A673 (cell line): ENCODE results near the gene GLI3. TPM values are rescaled to one million over a fixed set of nuclear protein-coding genes. Genes with fewer than 3 reads are reported as not detected.

Experiments used
- BruUV-seq: library from RNA; stranded (reverse); fragments of 400-500 nt; replicated peaks from 2 replicates; lab custom pipeline; 2021; lab: Mats Ljungman, UMichigan
- CTCF ChIA-PET: fragments of 300-600 bp; sonication (Branson Sonifier 250); formaldehyde crosslinking; loops from one replicate; lab custom pipeline; 2022; ENCODE audit warnings: antibody characterized with exemption; lab: Charles Lee
- POLR2A ChIA-PET: fragments of 300-600 bp; sonication (Branson Sonifier 250); formaldehyde crosslinking; loops from one replicate; lab custom pipeline; 2022; ENCODE audit warnings: antibody characterized with exemption; ENCODE audit not compliant: low non-redundant PET; lab: Charles Lee
- DNase-seq: peaks from one replicate; pipeline ENCODE4 v3.0.0-alpha.2; 2015; ENCODE audit warnings: low spot score
- H3K27ac ChIP-seq: fragments of 200-600 bp; sonication (generic); 2 replicates; pipeline ENCODE4 v1.5.1; 2016; ENCODE audit warnings: mixed run types, low read depth, mild to moderate bottlenecking, mixed read lengths, antibody characterized with exemption, low read length; ENCODE audit not compliant: poor library complexity, severe bottlenecking
- H3K27me3 ChIP-seq: fragments of 200-600 bp; sonication (generic); replicated peaks from 2 replicates; pipeline ENCODE4 v1.6.1; 2017; ENCODE audit warnings: mixed run types, low read depth, mild to moderate bottlenecking, mixed read lengths, antibody characterized with exemption, low read length; ENCODE audit not compliant: insufficient read depth, poor library complexity
- H3K36me3 ChIP-seq: fragments of 200-600 bp; sonication (generic); 2 replicates; pipeline ENCODE4 v1.6.1; 2016; ENCODE audit warnings: mixed run types, mild to moderate bottlenecking, mixed read lengths, antibody characterized with exemption, low read length; ENCODE audit not compliant: insufficient read depth, poor library complexity, severe bottlenecking
- H3K4me1 ChIP-seq: fragments of 200-600 bp; sonication (generic); 2 replicates; pipeline ENCODE4 v1.6.1; 2017; ENCODE audit warnings: mixed run types, mild to moderate bottlenecking, mixed read lengths, antibody characterized with exemption, low read length; ENCODE audit not compliant: insufficient read depth, poor library complexity, severe bottlenecking
- H3K4me3 ChIP-seq: fragments of 200-600 bp; sonication (generic); 2 replicates; pipeline ENCODE4 v1.5.1; 2016; ENCODE audit warnings: low read depth, mixed run types, mild to moderate bottlenecking, mixed read lengths, low read length; ENCODE audit not compliant: poor library complexity, severe bottlenecking
- H3K9me3 ChIP-seq: fragments of 200-600 bp; sonication (generic); 2 replicates; pipeline ENCODE4 v1.6.1; 2016; ENCODE audit warnings: mixed run types, low read depth, mild to moderate bottlenecking, mixed read lengths, antibody characterized with exemption, low read length; ENCODE audit not compliant: poor library complexity, severe bottlenecking
- CTCF ChIP-seq: fragments of 300-800, 200-600 bp; sonication (generic); conservative IDR thresholded peaks from 2 replicates; pipeline ENCODE4 v1.5.1; 2017; ENCODE audit warnings: low read depth, mild to moderate bottlenecking, antibody characterized with exemption, low read length, moderate library complexity, mixed read lengths
- EZH2 ChIP-seq: fragments of 200-600 bp; sonication (generic); IDR thresholded peaks from 2 replicates; pipeline ENCODE4 v1.6.1; 2017; ENCODE audit warnings: borderline replicate concordance, low read depth, mild to moderate bottlenecking, mixed read lengths, antibody characterized with exemption, low read length; ENCODE audit not compliant: poor library complexity, severe bottlenecking
- intact Hi-C: fragments of 100-400 bp; cut with micrococcal nuclease; formaldehyde crosslinking; loops from one replicate; pipeline ENCODE4 v1.10.0; 2022; ENCODE audit not compliant: unreplicated experiment
- total RNA-seq: library from RNA; stranded (reverse); gene quantifications from 2 replicates; pipeline ENCODE4 v1.2.3, GENCODE V29; 2021

Gene GLI3
- total RNA-seq, 1 experiment from 2014 or later: 52.6 TPM

GRCh38 chr7:42156291-42156865 is 80.6 kb downstream of the GLI3 start:
- intact Hi-C loops: no loop called here
- Histone ChIP-seq H3K9me3 (no peaks in the 10 kb centered on the region), H3K27me3 (no peaks in the 10 kb centered on the region), H3K27ac (peak overlapping the region; percentile 12), H3K36me3 (no peaks in the 10 kb centered on the region), H3K4me3 (no peak overlapping the region), H3K4me1 (peaks cover 75% of the 10 kb centered on the region)
- ChIA-PET POLR2A (interaction anchor here (0.6 kb wide), 1 partner anchor 10 kb away, joined by 5 read pairs; no protein-coding TSS in a partner anchor), CTCF (no interaction called here)
- BruUV-seq: no TSS peak
- DNase-seq: peak; percentile 68
- TF ChIP-seq EZH2 (no peak), CTCF (no peak)

- POLR2A ChIA-PET: interaction anchor here (0.6 kb wide), 1 partner anchor 9 kb away, joined by 5 read pairs; no protein-coding TSS in a partner anchor
Measured at GRCh38 chr7:42155584-42156290, 81.3 kb downstream of the GLI3 start.

GRCh38 chr7:42154173-42154572 is 82.8 kb downstream of the GLI3 start:
- intact Hi-C loops: no loop called here
- CTCF ChIA-PET: no interaction called here
- Histone ChIP-seq H3K4me3 (no peak overlapping the region), H3K9me3 (no peaks in the 10 kb centered on the region), H3K27ac (no peak overlapping the region), H3K4me1 (peaks cover 64% of the 10 kb centered on the region), H3K36me3 (no peaks in the 10 kb centered on the region), H3K27me3 (no peaks in the 10 kb centered on the region)
- no peak for TF ChIP-seq CTCF
- no TSS peak for BruUV-seq
- POLR2A ChIA-PET: no interaction called here
- no peak for DNase-seq

More at GRCh38 chr7:42155584-42156290, 81.3 kb downstream of the GLI3 start:
- TF ChIP-seq EZH2 (no peak), CTCF (no peak)
- DNase-seq: no peak
- intact Hi-C loops: no loop called here
- Histone ChIP-seq H3K4me3 (no peak overlapping the region), H3K36me3 (no peaks in the 10 kb centered on the region), H3K4me1 (peaks cover 74% of the 10 kb centered on the region), H3K9me3 (no peaks in the 10 kb centered on the region), H3K27ac (peak overlapping the region; percentile 12), H3K27me3 (no peaks in the 10 kb centered on the region)
- CTCF ChIA-PET: no interaction called here
- BruUV-seq: no TSS peak
